GM19328 (cell line): ENCODE data around the gene VPS26A.
"Not testable (repeated sequence)": the region's sequence is repeated elsewhere in the genome, so short reads cannot be mapped to it uniquely, and the experiment has no call there.

ENCODE experiments used
- ATAC-seq: cut with Tn5 transposase; IDR thresholded peaks from one replicate; pipeline ENCODE4 v1.9.1; 2021; ENCODE audit warnings: mild to moderate bottlenecking, moderate library complexity; ENCODE audit not compliant: unreplicated experiment

The VPS26A gene

GRCh38 chr10:69175326-69175725, 51.3 kb downstream of the VPS26A start:
- not testable (repeated sequence) for ATAC-seq

- ATAC-seq: no peak
Measured at GRCh38 chr10:69176823-69177222, 52.8 kb downstream of the VPS26A start.

- peak; percentile 14 for ATAC-seq
Measured at GRCh38 chr10:69179089-69179742, 55.2 kb downstream of the VPS26A start.

GRCh38 chr10:69179743-69180524, 56.0 kb downstream of the VPS26A start, which contains the start of gene SUPV3L1:
Gene SUPV3L1, plus strand, starts transcription at chr10:69180234. Its CDS starts 58 bp downstream, at chr10:69180292.
- ATAC-seq: peak; percentile 78

GRCh38 chr10:69180525-69181204, 56.7 kb downstream of the VPS26A start:
- no peak for ATAC-seq

- no peak for ATAC-seq
Measured at GRCh38 chr10:69181433-69181832, 57.5 kb downstream of the VPS26A start.

GRCh38 chr10:69182005-69182404, 58.0 kb downstream of the VPS26A start:
- no peak for ATAC-seq

GRCh38 chr10:69186524-69186923, 62.5 kb downstream of the VPS26A start:
- ATAC-seq: no peak

GRCh38 chr10:69201045-69201444, 77.1 kb downstream of the VPS26A start:
- no peak for ATAC-seq

GRCh38 chr10:69202332-69202731, 78.4 kb downstream of the VPS26A start:
- no peak for ATAC-seq

GRCh38 chr10:69208761-69209160, 84.8 kb downstream of the VPS26A start:
- no peak for ATAC-seq

GRCh38 chr10:69209787-69210484, 86.0 kb downstream of the VPS26A start:
- ATAC-seq: no peak

- ATAC-seq: no peak
Measured at GRCh38 chr10:69211104-69211503, 87.1 kb downstream of the VPS26A start.

- no peak for ATAC-seq
Measured at GRCh38 chr10:69211524-69211923, 87.5 kb downstream of the VPS26A start.

GRCh38 chr10:69213591-69214311, 89.8 kb downstream of the VPS26A start:
- no peak for ATAC-seq

- no peak for ATAC-seq
Measured at GRCh38 chr10:69214666-69215131, 90.7 kb downstream of the VPS26A start.

GRCh38 chr10:69215405-69216171, 91.6 kb downstream of the VPS26A start:
- no peak for ATAC-seq

GRCh38 chr10:69216577-69217118, 92.7 kb downstream of the VPS26A start:
- no peak for ATAC-seq

GRCh38 chr10:69217119-69217754, 93.3 kb downstream of the VPS26A start:
- ATAC-seq: no peak
